ENCODE results near the gene HMGN4.
A peak's percentile ranks its signal among the peaks of the same experiment; 100 is the strongest.
"Not testable (repeated sequence)": the region's sequence is repeated elsewhere in the genome, so short reads cannot be mapped to it uniquely, and the experiment has no call there.

Gene HMGN4

GRCh38 chr6:26502626-26503025 lies 35.5 kb upstream of the HMGN4 start:
- no peak overlapping the region for H3K27ac ChIP-seq (ENCODE audit: low read depth, low read length)
- no peaks in the 10 kb centered on the region for H3K36me3 ChIP-seq (ENCODE audit: insufficient read depth, low read length)
- H3K27me3 ChIP-seq (ENCODE audit: insufficient read depth, low read length) = peaks cover 40% of the 10 kb centered on the region
- no peaks in the 10 kb centered on the region for H3K79me2 ChIP-seq (ENCODE audit: control insufficient read depth, insufficient read depth, low read length, unreplicated experiment)
- no peak overlapping the region for H3K4me3 ChIP-seq (ENCODE audit: low read depth, low read length)
- H3K4me1 ChIP-seq (ENCODE audit: control insufficient read depth, insufficient read depth, low read length, unreplicated experiment) = no peaks in the 10 kb centered on the region
- no peak overlapping the region for H2AFZ ChIP-seq (ENCODE audit: low read length, unreplicated experiment)

- Histone ChIP-seq H3K79me2 (ENCODE audit: control insufficient read depth, insufficient read depth, low read length, unreplicated experiment) (no peaks in the 10 kb centered on the region), H2AFZ (ENCODE audit: low read length, unreplicated experiment) (no peak overlapping the region), H3K4me1 (ENCODE audit: control insufficient read depth, insufficient read depth, low read length, unreplicated experiment) (no peaks in the 10 kb centered on the region)
These were observed 30.5 kb upstream of the HMGN4 start for GRCh38 chr6:26507658-26508057.

GRCh38 chr6:26511033-26511432 lies 27.1 kb upstream of the HMGN4 start:
- H2AFZ ChIP-seq (ENCODE audit: low read length, unreplicated experiment); H3K79me2 ChIP-seq (ENCODE audit: control insufficient read depth, insufficient read depth, low read length, unreplicated experiment); H3K4me1 ChIP-seq (ENCODE audit: control insufficient read depth, insufficient read depth, low read length, unreplicated experiment); H3K4me3 ChIP-seq (ENCODE audit: low read depth, low read length); H3K27me3 ChIP-seq (ENCODE audit: insufficient read depth, low read length); H3K36me3 ChIP-seq (ENCODE audit: insufficient read depth, low read length); H3K27ac ChIP-seq (ENCODE audit: low read depth, low read length): not testable (repeated sequence)

More at GRCh38 chr6:26507658-26508057, 30.5 kb upstream of the HMGN4 start:
- Histone ChIP-seq H3K27ac (ENCODE audit: low read depth, low read length) (no peak overlapping the region), H3K4me3 (ENCODE audit: low read depth, low read length) (no peak overlapping the region), H3K27me3 (ENCODE audit: insufficient read depth, low read length) (peaks cover 20% of the 10 kb centered on the region), H3K36me3 (ENCODE audit: insufficient read depth, low read length) (no peaks in the 10 kb centered on the region)

GRCh38 chr6:26514984-26515383 lies 23.2 kb upstream of the HMGN4 start:
- no peaks in the 10 kb centered on the region for H3K36me3 ChIP-seq (ENCODE audit: insufficient read depth, low read length)
- H3K4me1 ChIP-seq (ENCODE audit: control insufficient read depth, insufficient read depth, low read length, unreplicated experiment) = no peaks in the 10 kb centered on the region
- H2AFZ ChIP-seq (ENCODE audit: low read length, unreplicated experiment) = no peak overlapping the region
- no peaks in the 10 kb centered on the region for H3K79me2 ChIP-seq (ENCODE audit: control insufficient read depth, insufficient read depth, low read length, unreplicated experiment)
- H3K4me3 ChIP-seq (ENCODE audit: low read depth, low read length) = no peak overlapping the region
- H3K27ac ChIP-seq (ENCODE audit: low read depth, low read length) = no peak overlapping the region
- no peaks in the 10 kb centered on the region for H3K27me3 ChIP-seq (ENCODE audit: insufficient read depth, low read length)

- Histone ChIP-seq H3K79me2 (ENCODE audit: control insufficient read depth, insufficient read depth, low read length, unreplicated experiment) (no peaks in the 10 kb centered on the region), H3K4me1 (ENCODE audit: control insufficient read depth, insufficient read depth, low read length, unreplicated experiment) (peaks cover 4% of the 10 kb centered on the region), H3K27me3 (ENCODE audit: insufficient read depth, low read length) (no peaks in the 10 kb centered on the region), H3K27ac (ENCODE audit: low read depth, low read length) (no peak overlapping the region), H3K4me3 (ENCODE audit: low read depth, low read length) (no peak overlapping the region), H2AFZ (ENCODE audit: low read length, unreplicated experiment) (no peak overlapping the region), H3K36me3 (ENCODE audit: insufficient read depth, low read length) (no peaks in the 10 kb centered on the region)
These were observed 21.4 kb upstream of the HMGN4 start for GRCh38 chr6:26516481-26517427.

GRCh38 chr6:26519359-26519758 lies 18.8 kb upstream of the HMGN4 start:
- no peaks in the 10 kb centered on the region for H3K27me3 ChIP-seq (ENCODE audit: insufficient read depth, low read length)
- H3K27ac ChIP-seq (ENCODE audit: low read depth, low read length) = no peak overlapping the region
- H2AFZ ChIP-seq (ENCODE audit: low read length, unreplicated experiment) = no peak overlapping the region
- H3K4me1 ChIP-seq (ENCODE audit: control insufficient read depth, insufficient read depth, low read length, unreplicated experiment) = peaks cover 13% of the 10 kb centered on the region
- no peaks in the 10 kb centered on the region for H3K36me3 ChIP-seq (ENCODE audit: insufficient read depth, low read length)
- H3K4me3 ChIP-seq (ENCODE audit: low read depth, low read length) = no peak overlapping the region
- H3K79me2 ChIP-seq (ENCODE audit: control insufficient read depth, insufficient read depth, low read length, unreplicated experiment) = peaks cover 19% of the 10 kb centered on the region

- H3K4me3 ChIP-seq (ENCODE audit: low read depth, low read length) = peak overlapping the region; percentile 77
- H2AFZ ChIP-seq (ENCODE audit: low read length, unreplicated experiment) = peak overlapping the region; percentile 97
- no peaks in the 10 kb centered on the region for H3K27me3 ChIP-seq (ENCODE audit: insufficient read depth, low read length)
- H3K27ac ChIP-seq (ENCODE audit: low read depth, low read length) = peak overlapping the region; percentile 61
- H3K4me1 ChIP-seq (ENCODE audit: control insufficient read depth, insufficient read depth, low read length, unreplicated experiment) = peaks cover 13% of the 10 kb centered on the region
- no peaks in the 10 kb centered on the region for H3K36me3 ChIP-seq (ENCODE audit: insufficient read depth, low read length)
- H3K79me2 ChIP-seq (ENCODE audit: control insufficient read depth, insufficient read depth, low read length, unreplicated experiment) = peaks cover 19% of the 10 kb centered on the region
These were observed 17.8 kb upstream of the HMGN4 start for GRCh38 chr6:26520237-26520849.

- Histone ChIP-seq H3K4me3 (ENCODE audit: low read depth, low read length) (peak overlapping the region; percentile 78), H3K36me3 (ENCODE audit: insufficient read depth, low read length) (no peaks in the 10 kb centered on the region), H3K27ac (ENCODE audit: low read depth, low read length) (peak overlapping the region; percentile 82), H2AFZ (ENCODE audit: low read length, unreplicated experiment) (peak overlapping the region; percentile 82), H3K79me2 (ENCODE audit: control insufficient read depth, insufficient read depth, low read length, unreplicated experiment) (peaks cover 19% of the 10 kb centered on the region), H3K27me3 (ENCODE audit: insufficient read depth, low read length) (no peaks in the 10 kb centered on the region), H3K4me1 (ENCODE audit: control insufficient read depth, insufficient read depth, low read length, unreplicated experiment) (peaks cover 13% of the 10 kb centered on the region)
These were observed 17.1 kb upstream of the HMGN4 start for GRCh38 chr6:26520850-26521599.

- H3K27me3 ChIP-seq (ENCODE audit: insufficient read depth, low read length) = no peaks in the 10 kb centered on the region
- peak overlapping the region; percentile 82 for H3K27ac ChIP-seq (ENCODE audit: low read depth, low read length)
- H3K4me3 ChIP-seq (ENCODE audit: low read depth, low read length) = peak overlapping the region; percentile 78
- H3K4me1 ChIP-seq (ENCODE audit: control insufficient read depth, insufficient read depth, low read length, unreplicated experiment) = peaks cover 13% of the 10 kb centered on the region
- H2AFZ ChIP-seq (ENCODE audit: low read length, unreplicated experiment) = peak overlapping the region; percentile 82
- H3K79me2 ChIP-seq (ENCODE audit: control insufficient read depth, insufficient read depth, low read length, unreplicated experiment) = peaks cover 19% of the 10 kb centered on the region
- H3K36me3 ChIP-seq (ENCODE audit: insufficient read depth, low read length) = no peaks in the 10 kb centered on the region
These were observed 16.4 kb upstream of the HMGN4 start for GRCh38 chr6:26521600-26522391.
